ENCODE results near the gene ADCY10.

DNA sequence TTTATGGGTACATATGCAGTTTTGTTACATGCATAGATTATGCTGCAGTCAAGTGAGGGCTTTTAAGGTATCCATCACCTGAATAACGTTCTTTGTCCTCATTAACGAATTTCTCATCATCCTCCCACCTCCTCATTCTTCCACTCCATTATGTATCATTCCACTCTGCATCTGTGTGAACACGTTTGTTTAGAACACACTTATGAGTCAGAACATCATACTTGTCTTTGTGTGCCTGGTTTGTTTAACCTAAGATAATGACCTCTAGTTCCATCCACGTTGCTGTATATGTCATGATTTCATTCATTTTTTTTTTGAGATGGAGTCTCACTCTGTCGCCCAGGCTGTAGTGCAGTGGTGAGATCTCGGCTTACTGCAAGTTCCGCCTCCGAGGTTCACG, 29.6 kb upstream of the ADCY10 start:
- no peak for TF ChIP-seq POLR2AphosphoS5 (IDR thresholded peaks at IDR 0.05; ENCODE audit: low read depth, low read length)
- TF ChIP-seq POLR2A (IDR thresholded peaks at IDR 0.05; ENCODE audit: low read depth, low read length), result no peak
